GM19240 (cell line): Measurements from ENCODE around the gene FGF22.

Experiments
- DNase-seq: peaks from one replicate; pipeline ENCODE4 v3.0.0; 2011; ENCODE audit warnings: low spot score; ENCODE audit not compliant: insufficient read length

FGF22 gene

DNA sequence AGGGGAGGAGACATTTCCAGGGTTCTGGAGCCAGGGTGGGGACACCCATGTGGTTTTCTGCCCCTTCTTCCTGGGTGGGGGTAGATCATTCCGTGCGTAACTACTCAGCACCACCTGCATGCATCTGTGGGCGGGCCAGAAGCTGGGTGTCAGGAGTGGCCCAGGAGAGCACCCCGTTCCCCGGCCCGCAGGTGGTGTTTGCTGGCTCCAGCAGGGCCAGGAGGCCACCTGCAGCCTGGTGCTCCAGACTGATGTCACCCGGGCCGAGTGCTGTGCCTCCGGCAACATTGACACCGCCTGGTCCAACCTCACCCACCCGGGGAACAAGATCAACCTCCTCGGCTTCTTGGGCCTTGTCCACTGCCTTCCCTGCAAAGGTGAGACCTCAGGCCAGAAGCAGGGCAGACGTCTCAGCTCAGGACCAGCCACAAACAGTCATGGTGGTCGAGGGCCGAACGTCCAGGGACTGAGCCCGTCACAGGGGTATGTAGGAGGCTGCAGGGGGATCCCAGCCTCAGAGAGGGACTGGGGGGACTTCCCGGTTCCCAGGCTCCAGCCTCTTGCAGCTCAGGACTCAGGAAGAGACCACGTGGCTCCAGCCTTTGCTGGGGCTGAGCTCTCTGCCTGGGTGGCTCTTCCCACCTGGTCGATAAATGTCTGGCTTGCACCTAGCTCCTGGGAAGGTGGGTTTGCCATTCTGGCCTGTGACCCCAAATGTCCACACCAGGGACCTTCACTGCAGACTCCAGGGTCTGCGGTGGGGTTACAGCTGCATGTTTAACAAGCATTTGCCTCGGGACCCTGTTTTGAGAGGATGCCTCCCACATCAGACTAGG is 38.1 kb downstream of the FGF22 start:
- DNase-seq, result no peak

GRCh38 chr19:678791-679388 is 39.2 kb downstream of the FGF22 start:
- no peak for DNase-seq

DNA sequence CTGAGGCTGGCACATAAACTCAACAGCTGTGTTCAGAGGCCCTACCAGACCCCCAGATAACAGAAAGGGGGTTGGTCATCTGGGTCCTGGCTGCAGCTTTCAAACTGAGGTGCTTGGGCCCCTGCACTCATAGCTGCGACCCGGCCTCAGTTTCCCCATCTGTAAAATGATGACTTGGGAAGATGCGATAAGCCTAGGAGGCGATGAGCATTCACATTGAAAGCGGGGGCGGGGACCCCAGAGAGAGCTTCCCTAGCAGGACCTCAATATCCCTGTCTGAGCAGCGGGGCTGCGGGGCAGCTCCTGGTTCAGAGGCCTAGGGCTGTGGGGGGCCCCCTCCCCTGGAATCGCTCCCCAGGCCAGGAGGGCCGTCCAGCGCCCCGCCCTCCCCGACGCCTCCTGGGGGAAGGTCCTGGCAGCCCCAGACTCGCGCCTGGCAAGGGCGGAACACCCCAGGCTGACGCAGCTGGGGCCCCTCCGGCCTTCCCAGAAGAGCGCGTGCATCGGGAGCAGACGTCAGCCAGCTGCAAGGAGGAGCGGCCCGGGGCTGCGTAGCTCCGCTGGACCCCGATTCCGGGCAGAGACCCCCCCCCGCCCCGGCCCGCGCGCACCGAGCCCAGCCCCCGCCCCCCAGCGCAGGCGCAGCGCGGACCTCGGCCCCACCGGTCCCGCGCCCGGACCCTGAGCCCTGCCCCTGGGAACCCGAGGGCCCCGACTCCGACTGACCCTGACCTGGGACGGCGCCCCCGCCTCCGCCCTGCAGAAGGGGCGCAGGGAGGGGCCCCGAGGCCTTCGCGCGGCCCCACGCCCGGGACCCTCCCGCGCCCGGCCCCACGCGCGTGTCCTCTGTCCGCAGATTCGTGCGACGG is 40.0 kb downstream of the FGF22 start:
- DNase-seq, result no peak

DNA sequence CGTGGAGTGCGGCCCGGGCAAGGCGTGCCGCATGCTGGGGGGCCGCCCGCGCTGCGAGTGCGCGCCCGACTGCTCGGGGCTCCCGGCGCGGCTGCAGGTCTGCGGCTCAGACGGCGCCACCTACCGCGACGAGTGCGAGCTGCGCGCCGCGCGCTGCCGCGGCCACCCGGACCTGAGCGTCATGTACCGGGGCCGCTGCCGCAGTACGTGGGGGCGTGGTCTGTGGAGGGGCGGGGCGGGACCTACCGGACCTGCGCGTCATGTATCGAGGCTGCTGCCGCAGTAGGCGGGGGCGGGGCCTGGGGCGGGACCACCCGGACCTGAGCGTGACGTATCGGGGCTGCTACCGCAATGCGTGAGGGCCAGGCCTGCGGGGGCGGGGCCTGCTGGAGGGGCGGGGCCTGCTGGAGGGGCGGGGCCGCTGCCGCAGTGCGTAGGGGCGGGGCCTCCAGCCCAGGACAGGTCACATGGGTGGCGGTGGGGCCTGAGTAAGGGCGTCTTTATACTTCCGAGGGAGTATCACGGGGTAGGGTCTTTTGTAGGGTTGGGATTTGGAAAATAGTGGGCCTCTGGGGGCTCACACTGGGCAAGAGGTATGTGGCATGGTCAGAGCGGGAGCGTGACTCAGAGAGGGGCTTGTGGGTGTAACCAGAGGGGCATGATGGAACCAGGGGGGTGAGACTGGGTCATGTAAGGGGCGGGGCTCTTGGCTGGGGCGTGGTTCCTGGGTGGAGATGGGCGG is 40.8 kb downstream of the FGF22 start:
- peak; percentile 99 for DNase-seq

- no peak for DNase-seq
These were observed 41.6 kb downstream of the FGF22 start for GRCh38 chr19:681029-682019.

- no peak for DNase-seq
These were observed 43.1 kb downstream of the FGF22 start for GRCh38 chr19:682678-683320.

- no peak for DNase-seq
These were observed 45.8 kb downstream of the FGF22 start for GRCh38 chr19:685454-685931.

DNA sequence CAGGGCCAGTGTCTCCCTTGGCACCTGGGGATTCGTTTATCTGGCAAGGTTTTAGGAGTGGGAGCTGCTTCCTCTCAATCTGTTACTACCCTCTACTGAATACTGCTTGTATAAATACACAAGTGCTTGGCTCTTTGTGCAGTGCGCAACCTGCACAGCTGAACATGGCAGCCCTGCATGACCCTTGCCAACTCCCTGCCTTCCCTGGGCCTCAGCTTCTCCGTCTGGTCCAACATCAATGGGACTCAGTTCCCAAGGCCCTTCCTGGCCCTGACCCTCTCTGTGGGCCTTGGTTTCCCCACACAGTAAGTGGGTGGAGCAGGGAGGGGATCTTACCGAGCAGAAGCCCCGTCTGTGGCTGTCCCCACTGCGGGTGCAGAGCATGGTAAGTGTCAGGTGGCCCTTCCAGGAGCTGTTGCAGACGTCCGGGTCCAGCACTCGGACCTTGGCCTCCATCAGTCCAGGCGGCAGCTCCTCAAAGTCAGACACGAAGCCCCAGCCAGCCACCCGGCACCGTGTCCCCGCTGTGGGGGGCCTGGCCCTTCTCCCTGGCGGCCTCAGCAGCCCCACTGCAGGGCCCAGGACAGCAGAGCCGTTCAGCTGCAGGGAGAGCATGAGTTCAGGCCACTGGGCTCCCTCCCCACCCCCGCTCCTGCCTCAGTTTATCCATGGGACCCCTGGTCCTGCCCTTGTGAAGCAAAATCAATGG is 47.1 kb downstream of the FGF22 start:
- no peak for DNase-seq

DNA sequence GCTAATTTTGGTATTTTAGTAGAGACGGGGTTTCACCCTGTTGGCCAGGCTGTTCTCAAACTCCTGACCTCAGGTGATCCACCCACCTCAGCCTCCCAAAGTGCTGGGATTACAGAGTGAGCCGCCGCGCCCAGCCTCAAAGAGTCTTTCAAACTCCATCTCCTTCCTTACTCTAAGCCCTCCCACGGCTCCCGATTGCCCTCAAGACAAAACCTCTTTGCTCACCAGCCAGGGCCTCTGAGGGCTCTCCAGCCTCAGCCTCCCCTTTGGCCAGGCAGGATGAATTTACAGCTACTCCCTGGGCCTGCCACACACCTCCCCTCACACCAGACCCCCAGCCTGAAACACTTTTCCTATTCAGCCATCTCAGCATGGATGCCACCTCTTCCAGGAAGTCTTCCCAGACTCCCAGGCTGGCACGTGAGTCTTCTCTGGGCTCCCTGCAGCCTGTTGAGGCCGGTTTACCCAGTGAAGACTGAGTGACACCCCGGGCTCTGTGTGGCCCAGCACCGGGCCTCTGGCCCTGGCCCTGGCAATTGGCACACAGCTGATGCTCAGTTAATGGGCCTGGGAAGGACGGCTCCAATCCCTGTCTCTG is 48.0 kb downstream of the FGF22 start:
- no peak for DNase-seq

- no peak for DNase-seq
These were observed 48.5 kb downstream of the FGF22 start for GRCh38 chr19:688214-688613.

DNA sequence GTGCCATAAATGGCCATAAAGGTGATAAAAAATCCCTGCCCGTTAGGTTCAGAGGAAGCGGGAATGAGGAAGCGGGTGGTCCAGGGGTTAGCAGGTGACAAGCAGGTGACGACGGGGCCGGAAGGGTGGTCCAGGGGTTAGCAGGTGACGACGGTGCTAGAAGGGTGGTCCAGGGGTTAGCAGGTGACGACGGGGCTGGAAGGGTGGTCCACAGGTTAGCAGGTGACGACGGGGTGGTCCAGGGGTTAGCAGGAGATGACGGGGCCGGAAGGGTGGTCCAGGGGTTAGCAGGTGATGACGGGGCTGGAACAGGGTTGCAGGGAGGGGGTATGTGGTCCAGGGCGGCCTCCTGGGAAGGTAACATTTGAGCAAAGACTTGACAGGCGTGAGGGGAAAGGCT is 49.3 kb downstream of the FGF22 start:
- no peak for DNase-seq

DNA sequence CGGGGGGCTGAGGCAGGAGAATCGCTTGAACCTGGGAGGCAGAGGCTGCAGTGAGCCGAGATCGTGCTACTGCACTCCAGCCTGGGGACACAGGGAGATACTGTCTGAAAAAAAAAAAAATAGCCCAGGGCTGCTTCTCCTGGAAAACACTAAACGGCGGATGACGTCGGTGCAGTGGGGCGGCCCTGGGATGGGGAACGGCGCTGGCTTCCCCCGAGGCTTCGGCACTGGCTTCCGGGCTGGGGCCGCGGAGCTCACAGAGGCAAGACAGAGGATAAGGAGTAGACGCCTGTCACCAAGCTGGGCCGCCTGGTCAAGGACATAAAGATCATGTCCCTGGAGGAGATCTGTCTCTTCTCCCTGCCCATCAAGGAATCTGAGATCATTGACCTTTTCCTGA is 50.5 kb downstream of the FGF22 start:
- no peak for DNase-seq
